Right renal pelvis (tissue), 4 donors: ENCODE data around the gene ITPRIPL1. TPM values are rescaled to one million over a fixed set of nuclear protein-coding genes. Genes with fewer than 3 reads are reported as not detected.

Experiments
- DNase-seq, 4 donors: peaks; one replicate each; pipeline ENCODE4 v3.0.0-alpha.2; 2013; ENCODE audit warnings: low read depth in 4 of 4, low spot score in 3 of 4, missing footprints in 1 of 4
- polyA plus RNA-seq, 4 donors: library from polyadenylated mRNA; unstranded; fragments of 120-200 nt; gene quantifications; one replicate each; pipeline ENCODE4 v1.2.1, GENCODE V29; 2013; ENCODE audit not compliant: insufficient read length in 4 of 4

ITPRIPL1 gene
- polyA plus RNA-seq, 4 donors, result 4.4 to 5.3 (median 4.8) TPM

DNA sequence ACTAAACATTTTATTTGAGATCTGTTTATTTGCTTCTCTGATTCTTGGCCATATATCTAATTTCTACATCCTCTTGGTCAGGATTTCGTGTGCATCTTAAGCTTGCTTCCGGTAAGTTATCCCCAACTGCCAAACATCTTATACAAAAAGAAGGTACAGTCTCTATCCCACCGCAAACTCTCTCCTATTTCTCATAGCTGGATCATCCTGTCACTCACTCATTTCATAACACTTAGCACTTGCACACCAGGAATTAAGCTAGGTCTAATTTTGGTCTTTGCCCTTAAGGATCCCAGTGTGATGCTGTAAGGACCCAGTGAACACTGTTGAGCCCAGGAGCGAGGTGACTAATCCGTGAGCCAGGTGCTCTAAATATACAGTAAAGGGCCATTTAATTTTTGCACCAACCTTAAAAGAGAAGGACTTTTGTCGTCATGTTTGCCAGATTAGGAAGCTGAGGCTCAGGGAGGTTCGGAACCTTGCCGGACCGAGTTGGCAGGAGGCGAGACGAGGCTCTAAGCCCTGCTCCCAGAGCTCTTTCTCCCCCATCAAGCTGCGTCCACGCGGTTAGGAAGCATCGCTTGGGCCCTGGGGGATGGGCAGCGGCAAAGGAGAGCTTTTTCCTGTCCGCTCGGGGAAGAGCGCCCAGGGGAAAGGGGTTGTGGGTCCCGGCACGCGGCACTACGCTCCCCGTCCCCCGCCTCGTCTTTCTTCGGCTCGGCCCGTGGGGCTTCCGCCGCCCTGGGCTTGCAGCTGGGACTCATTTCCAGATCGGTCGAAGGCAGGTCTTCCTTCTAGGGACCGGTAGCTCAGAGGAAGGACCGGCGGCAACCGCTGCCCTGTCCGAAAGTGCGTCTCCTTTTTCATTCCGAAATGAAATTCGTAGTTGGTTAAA, 4.1 kb upstream of the ITPRIPL1 start:
- peak in 1 of 4 donors; percentile 29 for DNase-seq

DNA sequence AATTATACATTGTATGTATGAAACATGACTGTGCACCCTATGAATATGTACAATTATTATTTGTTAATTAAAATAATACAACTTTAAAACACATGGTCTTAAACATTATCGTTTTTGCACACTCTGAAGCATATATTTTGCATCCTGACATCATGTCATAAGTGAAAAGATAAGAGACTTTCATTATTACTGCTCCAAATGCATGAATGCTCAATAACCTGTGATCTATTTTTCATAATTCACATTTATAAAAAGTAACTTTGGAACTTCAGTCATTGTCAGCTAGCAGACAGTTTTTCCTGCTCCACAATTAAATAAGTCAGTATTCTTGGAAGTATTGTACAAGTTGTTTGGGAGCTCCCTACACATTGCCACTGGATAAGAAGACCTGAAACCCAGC, 1.3 kb upstream of the ITPRIPL1 start:
- DNase-seq, result no peak

DNA sequence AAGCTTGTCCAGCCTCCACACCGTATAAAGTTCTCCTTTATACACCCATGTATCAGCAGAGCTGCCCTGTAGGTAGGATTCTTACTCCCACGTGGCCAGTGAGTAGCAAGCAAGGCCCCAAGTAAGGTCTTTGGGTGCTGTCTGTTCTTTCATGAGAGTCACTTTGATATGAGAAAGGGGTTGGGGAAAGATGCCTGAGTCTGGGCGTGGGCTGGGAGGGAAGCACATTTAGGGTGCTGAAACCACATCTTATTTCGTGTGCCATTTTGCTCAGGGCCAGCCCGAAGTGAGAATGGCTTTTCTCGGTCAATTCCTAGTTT, 436 bp upstream of the ITPRIPL1 start:
- DNase-seq, result peak in 1 of 4 donors; percentile 10

DNA sequence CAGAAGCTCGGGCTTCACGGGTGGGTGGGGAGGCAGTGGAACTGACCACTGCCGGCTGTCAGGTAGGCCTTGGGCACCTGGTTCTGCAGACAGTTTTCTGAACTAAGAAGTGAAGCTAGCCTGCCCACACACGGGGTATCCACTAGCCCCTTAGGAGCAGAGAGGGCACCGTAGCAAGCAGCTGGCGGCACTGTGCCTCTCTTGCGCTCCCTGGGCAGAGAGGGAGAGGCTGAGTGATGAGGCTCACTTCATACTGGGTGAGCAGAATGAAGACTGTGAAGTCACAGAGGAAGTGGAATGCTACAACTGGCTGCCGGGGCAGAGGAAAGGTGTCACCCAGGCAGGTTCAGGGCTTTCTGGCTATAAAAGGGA, 753 bp downstream of the ITPRIPL1 start:
- DNase-seq, result no peak

DNA sequence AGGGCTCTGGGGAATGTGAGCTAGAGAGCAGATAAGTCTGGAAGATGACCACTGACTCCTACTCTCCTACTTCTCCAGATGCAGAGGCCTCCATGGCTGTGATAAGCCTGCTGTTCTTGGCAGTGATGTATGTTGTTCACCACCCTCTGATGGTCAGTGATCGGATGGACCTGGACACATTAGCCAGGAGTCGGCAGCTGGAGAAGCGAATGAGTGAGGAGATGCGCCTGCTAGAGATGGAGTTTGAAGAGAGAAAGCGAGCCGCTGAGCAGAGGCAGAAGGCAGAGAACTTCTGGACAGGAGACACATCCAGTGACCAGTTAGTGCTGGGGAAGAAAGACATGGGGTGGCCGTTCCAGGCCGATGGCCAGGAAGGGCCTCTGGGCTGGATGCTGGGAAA, 1.4 kb downstream of the ITPRIPL1 start:
- DNase-seq, result no peak

DNA sequence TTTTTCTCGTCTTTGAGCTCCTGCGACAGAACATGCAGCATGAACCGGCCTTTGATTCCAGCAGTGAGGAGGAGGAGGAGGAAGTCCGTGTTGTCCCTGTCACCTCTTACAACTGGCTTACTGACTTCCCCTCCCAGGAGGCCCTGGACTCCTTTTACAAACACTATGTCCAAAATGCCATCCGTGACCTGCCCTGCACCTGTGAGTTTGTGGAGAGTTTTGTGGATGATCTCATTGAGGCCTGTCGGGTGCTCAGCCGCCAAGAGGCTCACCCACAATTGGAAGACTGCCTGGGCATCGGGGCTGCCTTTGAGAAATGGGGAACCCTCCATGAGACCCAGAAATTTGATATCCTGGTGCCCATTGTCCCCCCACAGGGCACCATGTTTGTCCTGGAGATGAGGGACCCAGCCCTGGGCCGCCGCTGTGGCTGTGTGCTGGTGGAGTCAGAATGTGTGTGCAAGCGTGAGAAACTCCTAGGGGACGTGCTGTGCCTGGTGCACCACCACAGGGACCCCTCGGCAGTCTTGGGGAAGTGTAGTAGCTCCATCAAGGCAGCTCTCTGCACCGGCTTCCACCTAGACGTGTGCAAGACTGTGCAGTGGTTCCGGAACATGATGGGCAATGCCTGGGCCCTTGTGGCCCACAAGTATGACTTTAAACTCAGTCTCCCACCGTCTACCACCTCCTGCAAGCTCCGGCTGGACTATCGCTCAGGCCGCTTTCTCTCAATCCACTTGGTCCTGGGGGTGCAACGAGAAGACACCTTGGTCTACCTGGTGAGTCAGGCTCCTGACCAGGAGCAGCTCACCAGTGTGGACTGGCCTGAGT, 2.1 kb downstream of the ITPRIPL1 start:
- no peak for DNase-seq

DNA sequence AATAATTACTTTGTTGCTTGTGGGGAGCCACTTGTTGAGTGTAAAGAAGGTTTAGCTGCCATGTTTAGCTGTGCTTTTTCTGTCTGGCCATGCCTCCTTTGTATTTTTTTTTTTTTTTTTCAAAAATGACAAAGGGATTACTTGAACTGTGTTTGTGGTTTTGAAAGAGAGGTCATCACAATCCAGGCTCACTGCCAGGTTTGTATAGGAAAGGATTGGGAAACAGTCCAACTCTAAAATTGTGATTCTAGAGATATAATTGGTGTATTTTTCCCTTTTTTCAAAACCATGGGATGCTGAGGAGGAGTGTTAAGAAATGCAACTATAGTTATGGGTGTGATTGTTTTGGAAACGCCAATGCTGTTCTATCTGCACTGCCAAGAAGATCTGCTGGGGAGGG, 4.3 kb downstream of the ITPRIPL1 start:
- no peak for DNase-seq

DNA sequence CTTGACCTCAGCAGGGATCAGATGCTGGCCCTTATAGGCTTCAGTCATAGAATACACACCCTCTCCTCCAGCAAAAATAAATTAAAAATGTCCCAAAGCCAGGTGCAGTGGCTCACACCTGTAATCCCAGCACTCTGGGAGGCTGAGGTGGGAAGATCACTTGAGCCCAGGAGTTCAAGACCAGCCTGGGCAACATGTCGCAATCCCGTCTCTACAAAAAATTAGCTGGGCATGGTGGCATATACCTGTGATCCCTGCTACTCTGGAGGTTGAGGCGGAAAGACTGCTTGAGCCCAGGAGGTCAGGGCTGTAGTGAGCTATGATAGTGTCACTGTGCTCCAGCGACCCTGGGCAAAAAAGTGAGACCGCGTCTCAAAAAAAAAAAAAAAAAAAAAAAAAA, 4.8 kb downstream of the ITPRIPL1 start:
- DNase-seq, result no peak

DNA sequence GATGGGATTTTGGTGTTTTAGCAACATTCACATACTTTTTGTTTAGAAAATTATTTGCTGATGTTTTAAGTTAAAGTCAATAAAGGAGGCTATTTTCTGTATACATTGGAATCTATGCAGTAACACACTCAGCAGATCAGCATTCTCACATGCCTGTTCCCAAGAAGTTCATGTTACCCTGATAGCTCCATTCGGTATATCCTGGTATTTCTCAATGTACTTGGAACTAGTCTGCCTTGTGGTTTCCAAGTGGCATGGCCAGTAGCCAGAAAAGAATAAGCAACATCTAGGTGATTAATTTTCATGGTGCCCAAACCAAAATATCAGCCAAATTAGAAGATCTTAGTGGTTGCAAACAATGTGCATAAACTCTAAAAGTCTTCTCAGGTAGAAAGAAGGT, 5.3 kb downstream of the ITPRIPL1 start:
- no peak for DNase-seq

DNA sequence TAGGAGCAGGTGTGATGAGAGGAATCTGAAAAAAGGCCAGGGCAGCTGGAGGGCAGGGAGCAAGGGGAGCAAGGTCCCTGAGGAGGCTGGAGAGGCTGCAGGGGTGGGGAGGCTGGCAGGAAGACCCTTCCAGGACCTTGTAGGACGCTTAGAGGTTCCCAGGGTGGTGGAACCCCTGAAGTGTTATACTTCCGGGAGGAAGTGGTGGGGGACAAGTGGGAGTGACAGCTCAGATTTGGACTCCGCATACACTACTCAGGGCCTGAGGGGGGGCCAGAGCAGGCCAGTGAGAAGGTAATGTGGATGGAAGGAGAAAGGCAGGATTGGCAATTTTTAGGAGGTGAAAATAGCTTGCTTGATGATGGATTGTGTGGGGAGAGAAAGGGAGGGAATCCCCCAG, 8.6 kb downstream of the ITPRIPL1 start:
- DNase-seq, result no peak

DNA sequence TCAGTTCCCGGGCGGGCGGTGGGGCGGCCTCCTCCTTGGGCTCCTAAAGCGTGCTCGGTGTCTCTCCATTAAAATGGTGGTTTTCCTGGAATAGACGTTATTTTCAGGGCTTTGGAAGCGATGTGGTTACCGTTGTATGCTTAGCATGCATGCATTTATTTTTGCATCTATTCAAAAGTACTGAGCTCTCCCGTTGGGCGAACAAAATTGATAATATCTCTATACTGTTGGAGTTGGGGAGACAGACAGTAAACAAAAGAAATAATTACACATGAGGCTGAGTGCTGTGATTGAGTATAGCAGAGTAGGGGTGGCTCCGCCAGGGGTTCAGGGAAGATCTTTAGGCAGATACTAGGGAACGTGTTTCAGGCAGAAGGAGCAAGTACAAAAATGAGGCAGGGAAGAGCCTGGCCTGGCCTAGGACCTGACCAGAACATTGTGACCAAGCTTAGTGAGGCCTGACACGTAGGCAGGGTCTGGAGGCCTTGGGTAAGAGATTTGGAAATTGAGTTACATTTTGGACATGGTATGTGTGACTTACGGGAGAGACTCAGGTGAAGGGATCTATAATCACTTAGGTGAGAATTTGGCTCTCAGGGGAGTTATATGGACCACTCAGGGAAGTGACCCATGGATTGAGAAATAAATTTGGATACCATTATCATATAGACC, 11.1 kb downstream of the ITPRIPL1 start:
- no peak for DNase-seq

DNA sequence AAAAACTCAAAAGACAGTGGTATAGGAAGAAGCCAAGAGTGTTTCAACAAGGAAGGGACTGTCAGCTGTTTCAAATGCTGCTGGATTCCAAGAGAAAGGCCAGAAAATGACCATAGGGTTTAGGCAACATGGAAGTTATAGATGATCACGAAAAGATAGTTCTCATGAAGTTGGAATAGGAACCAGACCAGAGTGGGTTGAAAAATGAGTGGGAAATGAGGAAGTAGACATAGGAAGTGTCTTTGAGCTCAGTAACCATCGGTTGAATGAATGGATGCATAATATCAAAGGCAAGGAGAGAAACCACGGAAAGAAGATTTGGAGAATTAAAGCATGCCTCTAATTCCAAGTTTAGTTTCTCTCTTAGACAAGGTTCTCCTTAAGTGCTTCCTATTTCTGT, 11.8 kb downstream of the ITPRIPL1 start:
- no peak for DNase-seq

DNA sequence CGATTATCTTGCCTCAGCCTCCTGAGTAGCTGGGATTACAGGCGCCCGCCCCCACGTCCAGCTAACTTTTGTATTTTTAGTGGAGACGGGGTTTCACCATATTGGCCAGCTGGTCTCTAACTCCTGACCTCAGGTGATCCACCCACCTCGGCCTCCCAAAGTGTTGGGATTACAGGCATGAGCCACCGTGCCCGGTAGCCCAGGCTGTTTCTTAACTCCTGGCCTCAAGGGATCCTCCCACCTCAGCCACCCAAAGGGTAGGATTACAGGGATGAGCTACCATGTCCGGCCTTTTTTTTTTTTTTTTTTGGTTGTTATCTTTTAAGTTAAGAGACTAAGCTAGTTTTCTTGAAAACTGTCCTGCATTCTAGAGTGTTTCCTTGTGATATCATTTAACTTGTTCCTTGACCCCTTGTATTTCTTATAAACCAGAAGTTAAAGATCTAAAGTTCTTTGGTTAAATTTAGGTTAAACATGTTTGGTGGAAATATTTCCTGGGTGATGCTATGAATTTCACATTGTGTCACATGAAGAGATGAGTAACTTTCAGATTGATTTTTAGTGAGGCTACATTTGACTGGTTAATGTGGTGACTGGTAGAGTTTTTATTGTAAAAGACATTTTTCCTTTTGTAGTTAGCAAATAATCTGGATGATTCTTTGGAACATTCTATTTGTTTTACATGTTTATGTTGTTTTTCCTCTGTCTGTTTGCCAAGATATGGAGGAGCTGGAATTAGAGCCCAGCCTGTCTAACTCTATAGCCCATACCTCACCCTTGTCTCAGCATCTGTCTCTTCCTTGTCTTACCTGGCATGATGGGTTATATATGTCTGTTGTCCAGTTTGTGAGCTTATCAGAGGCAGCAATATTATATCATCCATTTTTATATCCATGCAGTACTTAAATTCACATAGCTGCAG, 15.6 kb downstream of the ITPRIPL1 start:
- no peak for DNase-seq

DNA sequence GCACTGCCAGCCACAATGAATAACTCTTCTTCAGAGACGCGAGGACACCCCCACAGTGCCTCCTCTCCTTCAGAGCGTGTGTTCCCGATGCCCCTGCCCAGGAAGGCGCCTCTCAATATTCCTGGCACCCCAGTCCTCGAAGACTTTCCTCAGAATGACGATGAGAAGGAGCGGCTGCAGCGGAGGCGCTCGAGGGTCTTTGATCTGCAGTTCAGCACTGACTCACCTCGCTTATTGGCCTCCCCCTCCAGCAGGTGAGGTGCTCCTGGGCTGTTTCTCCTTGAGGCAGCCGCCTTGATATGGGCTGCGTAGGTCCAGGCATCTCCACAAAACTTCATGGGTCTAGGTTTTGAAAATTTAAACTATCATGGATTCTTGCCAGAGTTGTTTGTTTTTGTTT, 16.5 kb downstream of the ITPRIPL1 start:
- DNase-seq, result no peak

DNA sequence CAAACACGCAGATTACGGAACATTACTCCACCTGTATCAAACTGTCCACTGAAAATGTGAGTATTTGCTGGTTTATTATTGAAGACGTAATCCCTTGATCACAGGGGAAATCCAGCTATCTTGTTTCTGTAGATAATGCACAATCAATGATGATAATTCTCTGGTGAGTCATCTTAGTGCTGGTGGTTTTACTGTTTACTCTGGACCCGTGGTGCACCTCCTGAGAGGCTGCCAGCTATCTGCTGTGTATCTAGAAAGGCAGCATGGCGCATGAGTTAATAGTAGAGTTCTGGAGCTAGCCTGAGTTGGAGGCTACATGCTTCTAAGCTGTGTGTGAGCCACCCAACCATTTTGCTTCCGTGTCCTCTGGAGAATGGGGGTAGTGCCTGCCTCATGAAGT, 17.0 kb downstream of the ITPRIPL1 start:
- DNase-seq, result no peak

DNA sequence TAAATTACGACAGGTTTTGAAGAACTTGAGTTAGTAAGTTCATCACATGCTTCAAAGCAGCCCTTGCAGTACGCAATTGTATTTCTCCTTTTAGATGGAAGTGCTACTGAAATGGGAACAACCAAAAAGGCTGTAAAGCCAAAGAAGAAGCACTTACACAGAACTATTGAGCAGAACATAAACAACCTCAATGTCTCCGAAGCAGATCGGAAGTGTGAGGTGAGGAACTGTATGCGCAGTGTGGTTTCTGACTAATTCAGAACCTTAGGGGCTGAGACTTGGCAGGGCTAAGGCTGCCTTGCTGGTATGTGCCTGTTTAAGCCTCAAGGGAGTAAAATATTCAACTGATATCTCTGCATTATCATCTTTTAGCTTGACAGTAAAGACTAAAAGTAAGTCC, 18.9 kb downstream of the ITPRIPL1 start:
- no peak for DNase-seq

DNA sequence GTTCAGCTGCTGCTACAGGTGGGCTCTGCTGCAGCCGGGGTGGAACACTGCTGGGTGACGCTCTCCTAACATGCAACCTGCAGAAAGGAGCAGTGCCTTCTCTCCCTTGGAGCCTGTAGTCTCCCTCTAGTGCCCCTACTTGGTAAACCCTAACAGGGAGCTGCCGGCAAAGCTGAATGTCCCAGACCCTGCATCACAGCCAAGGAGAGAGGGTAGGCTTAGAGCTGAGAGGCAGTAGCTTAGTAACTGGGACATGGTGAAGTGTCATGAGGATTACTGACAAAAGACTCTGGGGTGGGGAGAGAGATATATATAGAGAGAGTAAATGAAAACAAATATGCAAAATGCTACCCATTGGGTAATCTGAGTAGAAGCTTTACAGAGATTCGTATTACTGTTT, 20.3 kb downstream of the ITPRIPL1 start:
- no peak for DNase-seq

DNA sequence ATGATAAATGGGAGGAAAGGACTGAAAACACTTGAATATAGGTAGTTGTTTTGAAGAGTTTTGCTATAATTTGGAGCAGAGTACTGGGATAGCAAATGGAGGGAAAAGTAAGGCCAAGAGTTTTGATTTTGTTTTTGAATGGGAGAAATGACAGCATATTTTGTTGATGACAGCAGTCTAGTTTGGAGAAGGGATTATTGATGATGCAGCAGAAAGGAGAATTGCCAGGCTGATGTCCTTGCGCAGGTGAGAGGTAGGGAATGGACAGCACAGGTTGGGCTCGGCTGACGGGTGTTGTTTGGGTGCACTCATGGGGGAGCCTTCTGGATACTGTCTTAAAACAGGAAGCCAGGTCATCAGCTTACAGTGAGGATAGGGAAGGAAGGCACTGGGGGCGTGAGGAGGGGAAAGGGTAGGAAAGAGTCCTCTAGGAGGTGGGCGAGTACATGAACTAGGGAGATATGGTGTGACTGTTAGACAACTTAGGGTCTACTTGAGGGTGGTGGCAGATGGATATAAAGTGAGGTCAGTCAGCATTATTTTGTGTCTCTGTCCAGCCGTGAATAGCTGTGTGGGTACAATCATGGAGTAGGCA, 20.8 kb downstream of the ITPRIPL1 start:
- DNase-seq, result no peak

DNA sequence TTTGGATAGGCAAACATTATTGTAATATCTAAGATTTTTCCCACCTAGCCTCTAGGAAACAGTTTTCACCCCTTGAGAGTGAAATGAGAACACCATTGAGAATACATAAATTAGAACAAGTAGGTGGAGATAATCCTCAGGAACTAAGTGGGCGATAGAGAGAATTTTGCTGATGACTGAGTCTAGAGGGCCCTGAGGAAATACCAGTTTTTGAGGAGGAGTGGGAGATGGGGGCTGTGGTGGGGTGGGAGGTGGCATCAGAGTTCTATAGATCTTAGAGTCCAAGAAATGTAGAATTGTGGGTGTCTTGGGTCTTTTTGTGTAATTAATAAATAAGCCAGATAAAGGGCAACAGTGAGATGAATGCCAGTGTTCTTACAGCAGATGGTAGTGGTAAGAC, 22.3 kb downstream of the ITPRIPL1 start:
- DNase-seq, result no peak

DNA sequence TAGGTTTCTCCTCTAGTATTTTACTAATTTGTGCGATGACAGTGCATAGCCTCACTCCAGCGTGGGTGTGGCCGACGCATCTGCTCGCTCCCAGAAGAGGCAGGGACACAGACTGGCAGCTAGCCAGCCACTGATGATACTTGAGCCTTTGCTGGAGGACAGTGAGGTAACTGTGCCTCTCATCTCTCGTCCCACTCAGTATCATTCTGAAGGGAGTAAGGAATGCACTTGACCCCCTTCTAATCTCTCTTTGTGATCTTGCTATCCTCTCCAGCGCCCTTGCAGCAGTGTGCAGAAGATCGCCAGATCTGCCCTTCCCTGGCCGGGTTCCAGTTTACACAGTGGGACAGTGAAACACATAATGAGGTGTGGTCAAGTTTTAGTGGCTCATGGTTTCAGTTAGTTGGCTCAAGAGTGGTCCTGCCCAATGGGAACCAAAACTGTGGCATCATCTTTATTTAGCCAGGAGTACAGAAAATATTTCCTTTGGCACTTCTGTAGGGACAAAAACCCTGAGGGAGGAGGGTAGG, 28.0 kb downstream of the ITPRIPL1 start:
- DNase-seq, result no peak
